ENCODE data around the gene WDR86. TPM values are rescaled to one million over a fixed set of nuclear protein-coding genes. Genes with fewer than 3 reads are reported as not detected.

The WDR86 gene
- total and polyA plus RNA-seq, 2 of the 8 experiments (the other 6 are each of a cell fraction or from before 2014, with no cell fraction given) = 12.7 to 15.8 TPM

DNA sequence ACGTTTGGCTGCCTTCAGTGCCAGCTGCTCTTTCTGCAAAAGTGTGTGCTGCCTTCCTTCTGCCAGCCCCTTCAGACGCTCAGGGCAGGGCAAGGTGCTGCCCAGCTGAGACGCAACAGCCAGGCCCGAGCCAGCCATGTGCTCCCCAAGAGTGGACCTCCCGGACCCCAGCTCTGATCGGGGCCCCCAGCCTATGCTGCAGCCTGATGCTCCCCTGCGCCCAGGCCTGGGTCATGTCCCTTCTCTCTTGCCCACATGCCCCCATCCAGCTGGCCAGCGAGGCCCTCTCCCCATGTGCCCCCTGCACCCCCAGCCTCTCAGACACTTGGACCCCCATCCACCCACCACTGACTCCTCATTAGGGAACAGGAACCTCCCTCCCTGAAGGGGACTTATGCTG lies 17.8 kb downstream of the WDR86 start (continued):
- no peak for TF ChIP-seq MAFK (IDR thresholded peaks at IDR 0.05; ENCODE audit: low read depth, low read length)
- TF ChIP-seq HDAC2 (IDR thresholded peaks at IDR 0.05; ENCODE audit: borderline replicate concordance in 1 of 2, low read depth in 2 of 2, low read length in 2 of 2) = no peak
- no peak for TF ChIP-seq TCF12 (IDR thresholded peaks at IDR 0.05; ENCODE audit: low read depth, low read length)
- TF ChIP-seq POLR2A (IDR thresholded peaks at IDR 0.05; ENCODE audit: control extremely low read depth in 1 of 2, low read depth in 2 of 2, low read length in 2 of 2) = no peak
- no peak for TF ChIP-seq MAX (IDR thresholded peaks at IDR 0.05)
